ENCODE measurements around the gene JMJD4.

- TF ChIP-seq POLR2A (IDR thresholded peaks at IDR 0.05; ENCODE audit: low read depth, low read length) (no peak), POLR2AphosphoS5 (IDR thresholded peaks at IDR 0.05; ENCODE audit: low read depth, low read length) (no peak), SPI1 (IDR thresholded peaks at IDR 0.05; ENCODE audit: low read depth, low read length) (no peak)
Observed at GRCh38 chr1:227734546-227734855, 601 bp downstream of the JMJD4 start.
